PFSK-1 (cell line): ENCODE measurements around the gene LCK.

ENCODE experiments used
- FOXP2 ChIP-seq: optimal IDR thresholded peaks from 2 replicates; pipeline ENCODE3; 2011; ENCODE audit warnings: borderline replicate concordance, control low read depth, inconsistent platforms; ENCODE audit not compliant: insufficient read depth; ENCODE audit errors: extremely low read length, extremely low read depth
- POLR2AphosphoS5 ChIP-seq: IDR thresholded peaks from 2 replicates; pipeline ENCODE4 v1.6.1; 2012; ENCODE audit warnings: low read depth, mild to moderate bottlenecking, control low read depth, low read length, moderate library complexity
- SIN3A ChIP-seq: IDR thresholded peaks from 2 replicates; pipeline ENCODE4 v1.6.1; 2012; ENCODE audit warnings: mild to moderate bottlenecking, low read length, moderate library complexity, borderline replicate concordance; ENCODE audit not compliant: insufficient read depth
- TAF1 ChIP-seq: IDR thresholded peaks from 2 replicates; pipeline ENCODE4 v1.6.1; 2012; ENCODE audit warnings: low read length, control low read depth, borderline replicate concordance; ENCODE audit not compliant: insufficient read depth
- TF ChIP-seq, protein P1 (sequence below), 2 experiments: IDR thresholded peaks; 2 replicates each; pipeline versions ENCODE4 v1.6.1 to v1.8.0; 2011 to 2012; ENCODE audit warnings: low read depth in 2 of 2, low read length in 2 of 2, control low read depth in 1 of 2, inconsistent platforms in 1 of 2, mild to moderate bottlenecking in 1 of 2, moderate library complexity in 1 of 2; ENCODE audit not compliant: insufficient read depth in 1 of 2

Gene LCK

DNA sequence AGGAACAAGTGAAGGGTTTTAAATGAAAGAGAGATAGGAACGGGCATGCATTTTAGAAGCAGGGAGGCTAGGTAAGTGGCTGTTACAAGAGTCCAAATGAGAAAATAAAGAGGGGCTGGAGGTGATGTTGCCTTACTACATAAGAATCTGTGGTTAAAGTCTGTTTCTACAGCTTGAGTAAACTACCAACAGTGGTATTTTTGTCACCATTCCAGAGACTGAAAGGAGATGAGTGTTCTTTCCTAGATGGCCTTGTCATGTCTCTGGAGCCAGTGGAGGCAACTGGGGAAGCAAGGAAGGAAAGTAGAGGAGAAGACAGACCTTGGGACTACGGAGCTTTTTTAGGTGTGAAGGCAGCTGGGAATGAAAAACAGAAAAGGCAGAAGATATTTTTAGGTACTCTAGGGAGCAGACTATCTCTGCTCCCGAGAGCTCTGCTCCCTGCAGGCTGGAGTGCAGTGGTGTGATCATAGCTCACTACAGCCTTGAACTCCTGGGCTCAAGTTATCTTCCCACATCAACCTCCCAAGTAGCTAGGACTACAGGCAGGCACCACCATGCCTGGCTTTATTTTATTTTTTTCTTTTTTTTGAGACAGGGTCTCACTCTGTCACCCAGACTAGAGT is 53.0 kb downstream of the LCK start:
- no peak for TF ChIP-seq FOXP2
- no peak for TF ChIP-seq TAF1

DNA sequence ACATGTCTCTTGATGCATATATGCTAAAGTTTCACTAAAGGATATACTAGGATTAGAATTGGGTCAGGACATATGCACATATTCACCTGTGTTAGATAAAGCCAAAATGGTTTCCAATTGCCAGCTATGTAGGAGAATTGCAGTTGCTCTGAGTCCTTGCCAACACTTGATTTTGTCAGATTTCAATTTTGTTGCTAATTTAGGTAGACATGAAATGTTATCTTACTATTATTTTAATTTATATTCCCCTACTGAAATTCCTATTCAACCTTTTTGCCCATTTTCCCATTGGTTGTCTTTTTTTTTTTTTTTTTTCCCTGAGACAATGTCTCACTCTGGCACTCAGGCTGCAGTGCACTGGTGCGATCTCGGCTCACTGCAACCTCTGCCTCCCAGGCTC is 54.2 kb downstream of the LCK start:
- TF ChIP-seq FOXP2: no peak
- no peak for TF ChIP-seq SIN3A
- TF ChIP-seq TAF1: no peak
- TF ChIP-seq, protein P1, sequence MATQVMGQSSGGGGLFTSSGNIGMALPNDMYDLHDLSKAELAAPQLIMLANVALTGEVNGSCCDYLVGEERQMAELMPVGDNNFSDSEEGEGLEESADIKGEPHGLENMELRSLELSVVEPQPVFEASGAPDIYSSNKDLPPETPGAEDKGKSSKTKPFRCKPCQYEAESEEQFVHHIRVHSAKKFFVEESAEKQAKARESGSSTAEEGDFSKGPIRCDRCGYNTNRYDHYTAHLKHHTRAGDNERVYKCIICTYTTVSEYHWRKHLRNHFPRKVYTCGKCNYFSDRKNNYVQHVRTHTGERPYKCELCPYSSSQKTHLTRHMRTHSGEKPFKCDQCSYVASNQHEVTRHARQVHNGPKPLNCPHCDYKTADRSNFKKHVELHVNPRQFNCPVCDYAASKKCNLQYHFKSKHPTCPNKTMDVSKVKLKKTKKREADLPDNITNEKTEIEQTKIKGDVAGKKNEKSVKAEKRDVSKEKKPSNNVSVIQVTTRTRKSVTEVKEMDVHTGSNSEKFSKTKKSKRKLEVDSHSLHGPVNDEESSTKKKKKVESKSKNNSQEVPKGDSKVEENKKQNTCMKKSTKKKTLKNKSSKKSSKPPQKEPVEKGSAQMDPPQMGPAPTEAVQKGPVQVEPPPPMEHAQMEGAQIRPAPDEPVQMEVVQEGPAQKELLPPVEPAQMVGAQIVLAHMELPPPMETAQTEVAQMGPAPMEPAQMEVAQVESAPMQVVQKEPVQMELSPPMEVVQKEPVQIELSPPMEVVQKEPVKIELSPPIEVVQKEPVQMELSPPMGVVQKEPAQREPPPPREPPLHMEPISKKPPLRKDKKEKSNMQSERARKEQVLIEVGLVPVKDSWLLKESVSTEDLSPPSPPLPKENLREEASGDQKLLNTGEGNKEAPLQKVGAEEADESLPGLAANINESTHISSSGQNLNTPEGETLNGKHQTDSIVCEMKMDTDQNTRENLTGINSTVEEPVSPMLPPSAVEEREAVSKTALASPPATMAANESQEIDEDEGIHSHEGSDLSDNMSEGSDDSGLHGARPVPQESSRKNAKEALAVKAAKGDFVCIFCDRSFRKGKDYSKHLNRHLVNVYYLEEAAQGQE (IDR thresholded peaks at IDR 0.05; ENCODE audit: insufficient read depth in 1 of 2, low read depth in 2 of 2, low read length in 2 of 2): no peak
- no peak for TF ChIP-seq POLR2AphosphoS5

DNA sequence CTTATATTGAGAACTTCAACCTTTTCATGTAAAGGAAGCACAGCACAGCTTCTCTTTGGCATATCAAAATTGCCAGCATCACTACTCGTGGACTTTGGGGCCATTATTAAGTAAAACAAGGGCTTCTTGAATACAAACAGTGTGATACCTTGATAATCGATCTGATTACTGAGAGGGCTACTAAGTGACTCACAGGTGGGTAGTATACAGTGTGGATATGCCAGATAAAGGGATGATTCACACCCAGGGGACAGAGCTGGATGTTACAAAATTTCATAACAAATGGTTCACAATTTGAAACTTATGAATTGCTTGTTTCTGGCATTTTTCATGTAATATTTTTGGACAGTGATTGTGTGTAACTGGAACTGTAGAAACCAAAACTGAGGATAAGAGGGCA is 56.3 kb downstream of the LCK start:
- TF ChIP-seq POLR2AphosphoS5: no peak
- TF ChIP-seq, protein P1 (IDR thresholded peaks at IDR 0.05; ENCODE audit: insufficient read depth in 1 of 2, low read depth in 2 of 2, low read length in 2 of 2): no peak
- no peak for TF ChIP-seq TAF1
- no peak for TF ChIP-seq SIN3A
- no peak for TF ChIP-seq FOXP2

DNA sequence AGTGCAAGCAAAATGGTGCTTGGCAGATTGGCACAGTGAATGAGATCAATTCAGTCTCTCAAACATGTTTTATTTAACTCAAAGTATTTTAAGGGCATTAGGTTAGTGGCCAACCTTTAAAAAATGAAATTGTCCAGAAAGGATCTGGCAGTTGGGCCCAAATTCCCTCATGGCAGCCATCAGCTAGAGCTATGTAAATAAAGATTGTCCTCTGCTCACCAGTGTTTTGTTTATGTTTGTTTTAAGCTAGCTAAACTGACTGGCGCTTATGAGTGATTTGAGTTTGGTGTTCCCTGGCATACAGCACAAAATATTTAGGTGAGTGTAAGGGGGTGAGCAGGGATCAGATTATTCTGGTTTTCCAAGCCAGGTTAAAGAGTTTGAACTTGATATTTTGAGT is 58.9 kb downstream of the LCK start:
- TF ChIP-seq TAF1: no peak
- no peak for TF ChIP-seq SIN3A
- TF ChIP-seq FOXP2: no peak
- TF ChIP-seq POLR2AphosphoS5: no peak
- TF ChIP-seq, protein P1 (IDR thresholded peaks at IDR 0.05; ENCODE audit: insufficient read depth in 1 of 2, low read depth in 2 of 2, low read length in 2 of 2): no peak

DNA sequence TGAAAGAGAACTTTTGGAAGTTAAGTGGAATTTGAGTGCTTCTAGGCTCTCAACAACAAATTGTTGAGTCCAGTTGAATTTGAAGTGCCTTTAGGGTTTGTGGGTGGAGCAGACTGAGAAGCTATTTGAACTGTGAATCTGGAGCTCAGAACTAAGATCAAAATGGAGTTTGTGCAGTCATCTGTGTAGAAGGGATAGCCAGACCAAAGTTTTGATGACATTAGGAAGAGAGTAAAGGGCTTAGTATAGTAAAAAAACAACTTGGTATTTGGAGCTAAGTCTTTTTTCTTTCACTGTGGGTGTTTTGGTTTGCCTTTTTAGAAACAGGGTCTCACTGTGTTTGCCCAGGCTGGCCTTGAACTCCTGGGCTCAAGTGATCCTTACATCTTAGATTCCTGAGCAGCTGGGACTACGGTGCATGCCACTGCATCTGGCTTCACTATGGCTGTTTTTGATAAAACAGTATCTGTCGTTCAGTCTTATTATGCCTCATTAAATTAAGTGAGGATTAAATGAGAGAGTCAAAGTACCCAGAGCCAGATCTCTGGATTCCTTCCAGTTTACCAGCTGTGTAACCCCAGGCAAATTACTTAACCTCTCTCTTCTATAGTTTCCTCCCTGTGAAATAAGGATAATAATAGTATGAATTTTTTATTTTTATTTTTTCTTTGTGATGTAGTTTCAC is 60.8 kb downstream of the LCK start:
- TF ChIP-seq SIN3A: no peak
- TF ChIP-seq FOXP2: no peak
- no peak for TF ChIP-seq TAF1
- no peak for TF ChIP-seq POLR2AphosphoS5
- TF ChIP-seq, protein P1 (IDR thresholded peaks at IDR 0.05; ENCODE audit: insufficient read depth in 1 of 2, low read depth in 2 of 2, low read length in 2 of 2): no peak
